Measurements from ENCODE around the gene SLCO3A1.

- TF ChIP-seq, protein P1, sequence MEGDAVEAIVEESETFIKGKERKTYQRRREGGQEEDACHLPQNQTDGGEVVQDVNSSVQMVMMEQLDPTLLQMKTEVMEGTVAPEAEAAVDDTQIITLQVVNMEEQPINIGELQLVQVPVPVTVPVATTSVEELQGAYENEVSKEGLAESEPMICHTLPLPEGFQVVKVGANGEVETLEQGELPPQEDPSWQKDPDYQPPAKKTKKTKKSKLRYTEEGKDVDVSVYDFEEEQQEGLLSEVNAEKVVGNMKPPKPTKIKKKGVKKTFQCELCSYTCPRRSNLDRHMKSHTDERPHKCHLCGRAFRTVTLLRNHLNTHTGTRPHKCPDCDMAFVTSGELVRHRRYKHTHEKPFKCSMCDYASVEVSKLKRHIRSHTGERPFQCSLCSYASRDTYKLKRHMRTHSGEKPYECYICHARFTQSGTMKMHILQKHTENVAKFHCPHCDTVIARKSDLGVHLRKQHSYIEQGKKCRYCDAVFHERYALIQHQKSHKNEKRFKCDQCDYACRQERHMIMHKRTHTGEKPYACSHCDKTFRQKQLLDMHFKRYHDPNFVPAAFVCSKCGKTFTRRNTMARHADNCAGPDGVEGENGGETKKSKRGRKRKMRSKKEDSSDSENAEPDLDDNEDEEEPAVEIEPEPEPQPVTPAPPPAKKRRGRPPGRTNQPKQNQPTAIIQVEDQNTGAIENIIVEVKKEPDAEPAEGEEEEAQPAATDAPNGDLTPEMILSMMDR (conservative IDR thresholded peaks at IDR 0.05), result no peak
- TF ChIP-seq EZH2 (IDR thresholded peaks at IDR 0.05; ENCODE audit: low read depth), result no peak
These were observed 166.7 kb downstream of the SLCO3A1 start for GRCh38 chr15:92020207-92020606.

All from PC-9 (cell line).